K562 (cell line): ENCODE measurements around the gene FAM83E. TPM values are rescaled to one million over a fixed set of nuclear protein-coding genes. Genes with fewer than 3 reads are reported as not detected.

Experiments used
- BHLHE40 ChIP-seq: IDR thresholded peaks from 2 replicates; pipeline ENCODE4 v1.6.1; 2011; ENCODE audit warnings: low read length, improper control_type of control experiment
- CC2D1A ChIP-seq: fragments of 450-650 bp; IDR thresholded peaks from 2 replicates; pipeline ENCODE4 v1.6.1; 2017; ENCODE audit warnings: mild to moderate bottlenecking
- DEAF1 ChIP-seq: fragments of 450-650 bp; formaldehyde crosslinking; IDR thresholded peaks from 2 replicates; pipeline ENCODE4 v1.4.0; 2020; ENCODE audit warnings: mild to moderate bottlenecking, moderate library complexity
- DPF2 ChIP-seq: fragments of 450-650 bp; IDR thresholded peaks from 2 replicates; pipeline ENCODE4 v1.6.1; 2016
- KLF10 ChIP-seq: fragments of 250-450 bp; sonication (Bioruptor Pico); IDR thresholded peaks from 2 replicates; pipeline ENCODE4 v1.6.1; 2021; ENCODE audit warnings: matching md5 sums
- MTA1 ChIP-seq: fragments of 450-650 bp; IDR thresholded peaks from 2 replicates; pipeline ENCODE4 v1.6.1; 2017; ENCODE audit warnings: borderline replicate concordance
- NR3C1 ChIP-seq: sonication (generic); formaldehyde crosslinking; IDR thresholded peaks from 2 replicates; pipeline ENCODE4 v1.8.1; 2022; ENCODE audit warnings: missing genetic modification reagents
- ZBTB40 ChIP-seq, 2 experiments: fragments of 450-650 bp in 1 of 2; sonication (generic) in 1 of 2; formaldehyde crosslinking in 1 of 2; IDR thresholded peaks; 2 replicates each; pipeline versions ENCODE4 v1.7.1 to v1.9.0; 2016 to 2022; ENCODE audit warnings: inconsistent platforms in 1 of 2, mild to moderate bottlenecking in 1 of 2, missing genetic modification reagents in 1 of 2
- ZC3H4 ChIP-seq: sonication (generic); formaldehyde crosslinking; IDR thresholded peaks from 2 replicates; pipeline ENCODE4 v1.9.0; 2021; ENCODE audit warnings: missing genetic modification reagents, borderline replicate concordance
- ZC3H8 ChIP-seq: fragments of 450-650 bp; IDR thresholded peaks from 2 replicates; pipeline ENCODE4 v1.6.1; 2017
- ZNF143 ChIP-seq: sonication (generic); formaldehyde crosslinking; IDR thresholded peaks from 2 replicates; pipeline ENCODE4 v1.9.0; 2022; ENCODE audit warnings: mild to moderate bottlenecking, missing genetic modification reagents
- ZNF589 ChIP-seq: fragments of 200-800 bp; sonication (Bioruptor generic); IDR thresholded peaks from 2 replicates; pipeline ENCODE4 v1.6.1; 2016; ENCODE audit warnings: low read depth, missing genetic modification characterization, missing compliant biosample characterization
- ZNF668 ChIP-seq: fragments of 250-450 bp; sonication (Bioruptor Pico); IDR thresholded peaks from 2 replicates; pipeline ENCODE4 v1.8.0; 2022; ENCODE audit warnings: mild to moderate bottlenecking, inconsistent platforms
- polyA plus RNA-seq, 8 experiments: library from polyadenylated mRNA; depleted of rRNA in 4 of 8; stranded (reverse) in 5 of 8; unstranded in 3 of 8; fragments of >200 nt; fragmentation: Nextera tagmentation in 2 of 8; fragmentation: Illumina TruSeq in 1 of 8; extraction: Ambion mirVana in 2 of 8; extraction: Trizol in 1 of 8; gene quantifications; 2 replicates each; pipeline versions ENCODE4 v1.2.1 to v1.2.3, GENCODE V29; 2011 to 2014; ENCODE audit warnings: inconsistent platforms in 1 of 8, missing spikeins in 1 of 8
- total RNA-seq, 7 experiments: library from RNA; depleted of rRNA in 6 of 7; stranded (reverse); fragments of >200 nt in 6 of 7; fragmentation: Illumina TruSeq in 2 of 7; extraction: Trizol in 2 of 7; gene quantifications; 2 replicates each; pipeline versions ENCODE4 v1.2.1 to v1.2.3, GENCODE V29; 2011 to 2021; ENCODE audit warnings: low replicate concordance in 1 of 7
- TF ChIP-seq, protein P1 (sequence below): fragments of 450-650 bp; IDR thresholded peaks from 2 replicates; pipeline ENCODE4 v1.6.1; 2017; ENCODE audit warnings: antibody characterized with exemption

FAM83E gene
- total and polyA plus RNA-seq, 9 of the 15 experiments (the other 6 are each of a cell fraction or from before 2014, with no cell fraction given), result 0.15 to 0.87 (median 0.29) TPM; not detected in 4

- no peak for TF ChIP-seq ZC3H8
- TF ChIP-seq DEAF1 (CRISPR knock-in tag), result no peak
- no peak for TF ChIP-seq BHLHE40
- TF ChIP-seq, protein P1, sequence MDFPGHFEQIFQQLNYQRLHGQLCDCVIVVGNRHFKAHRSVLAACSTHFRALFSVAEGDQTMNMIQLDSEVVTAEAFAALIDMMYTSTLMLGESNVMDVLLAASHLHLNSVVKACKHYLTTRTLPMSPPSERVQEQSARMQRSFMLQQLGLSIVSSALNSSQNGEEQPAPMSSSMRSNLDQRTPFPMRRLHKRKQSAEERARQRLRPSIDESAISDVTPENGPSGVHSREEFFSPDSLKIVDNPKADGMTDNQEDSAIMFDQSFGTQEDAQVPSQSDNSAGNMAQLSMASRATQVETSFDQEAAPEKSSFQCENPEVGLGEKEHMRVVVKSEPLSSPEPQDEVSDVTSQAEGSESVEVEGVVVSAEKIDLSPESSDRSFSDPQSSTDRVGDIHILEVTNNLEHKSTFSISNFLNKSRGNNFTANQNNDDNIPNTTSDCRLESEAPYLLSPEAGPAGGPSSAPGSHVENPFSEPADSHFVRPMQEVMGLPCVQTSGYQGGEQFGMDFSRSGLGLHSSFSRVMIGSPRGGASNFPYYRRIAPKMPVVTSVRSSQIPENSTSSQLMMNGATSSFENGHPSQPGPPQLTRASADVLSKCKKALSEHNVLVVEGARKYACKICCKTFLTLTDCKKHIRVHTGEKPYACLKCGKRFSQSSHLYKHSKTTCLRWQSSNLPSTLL, result no peak
- TF ChIP-seq ZNF668, result no peak
- TF ChIP-seq MTA1, result no peak
- peak; percentile 36; the same call in 1 of the 2 replicates for TF ChIP-seq ZNF589 (CRISPR knock-in tag)
- TF ChIP-seq KLF10 (CRISPR knock-in tag), result no peak
- peak; percentile 51; the same call in 1 of the 2 replicates for TF ChIP-seq ZC3H4 (CRISPR knock-in tag)
- no peak for TF ChIP-seq ZNF143
- no peak for TF ChIP-seq NR3C1
- TF ChIP-seq CC2D1A, result no peak
- peak; percentile 54; the same call in 1 of the 2 replicates for TF ChIP-seq ZBTB40 (IDR thresholded peaks at IDR 0.05)
- TF ChIP-seq ZBTB40 (CRISPR knock-in tag; IDR thresholded peaks at IDR 0.05), result no peak
- peak; percentile 82; the same call in 1 of the 2 replicates for TF ChIP-seq DPF2
These were observed 24.9 kb upstream of the FAM83E start (continued) for GRCh38 chr19:48639483-48640375.
